NCI-H2029 (cell line): ENCODE data around the gene MAP3K6.
"Not testable (repeated sequence)": the region's sequence is repeated elsewhere in the genome, so short reads cannot be mapped to it uniquely, and the experiment has no call there.

Experiments
- DNase-seq: peaks from one replicate; lab custom pipeline; 2025; lab: John Stamatoyannopoulos, UW

The MAP3K6 gene

GRCh38 chr1:27395441-27396195, 28.9 kb upstream of the MAP3K6 start:
- peak; percentile 52 for DNase-seq

GRCh38 chr1:27394925-27395324, 28.2 kb upstream of the MAP3K6 start:
- DNase-seq: no peak

- DNase-seq: no peak
Observed at GRCh38 chr1:27394282-27394658, 27.5 kb upstream of the MAP3K6 start.

DNA sequence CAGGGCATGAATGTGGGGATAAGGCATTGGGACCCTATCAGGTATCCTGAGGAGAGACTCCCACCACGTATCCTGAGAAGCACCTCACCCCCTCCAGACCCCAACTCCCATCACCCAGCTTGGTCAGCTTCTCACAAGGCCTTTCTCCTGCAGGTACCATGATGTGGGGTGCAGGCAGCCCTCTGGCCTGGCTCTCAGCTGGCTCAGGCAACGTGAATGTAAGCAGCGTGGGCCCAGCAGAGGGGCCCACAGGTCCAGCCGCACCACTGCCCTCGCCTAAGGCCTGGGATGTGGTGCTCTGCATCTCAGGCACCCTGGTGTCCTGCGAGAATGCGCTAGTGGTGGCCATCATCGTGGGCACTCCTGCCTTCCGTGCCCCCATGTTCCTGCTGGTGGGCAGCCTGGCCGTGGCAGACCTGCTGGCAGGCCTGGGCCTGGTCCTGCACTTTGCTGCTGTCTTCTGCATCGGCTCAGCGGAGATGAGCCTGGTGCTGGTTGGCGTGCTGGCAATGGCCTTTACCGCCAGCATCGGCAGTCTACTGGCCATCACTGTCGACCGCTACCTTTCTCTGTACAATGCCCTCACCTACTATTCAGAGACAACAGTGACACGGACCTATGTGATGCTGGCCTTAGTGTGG, 27.0 kb upstream of the MAP3K6 start:
- no peak for DNase-seq

DNA sequence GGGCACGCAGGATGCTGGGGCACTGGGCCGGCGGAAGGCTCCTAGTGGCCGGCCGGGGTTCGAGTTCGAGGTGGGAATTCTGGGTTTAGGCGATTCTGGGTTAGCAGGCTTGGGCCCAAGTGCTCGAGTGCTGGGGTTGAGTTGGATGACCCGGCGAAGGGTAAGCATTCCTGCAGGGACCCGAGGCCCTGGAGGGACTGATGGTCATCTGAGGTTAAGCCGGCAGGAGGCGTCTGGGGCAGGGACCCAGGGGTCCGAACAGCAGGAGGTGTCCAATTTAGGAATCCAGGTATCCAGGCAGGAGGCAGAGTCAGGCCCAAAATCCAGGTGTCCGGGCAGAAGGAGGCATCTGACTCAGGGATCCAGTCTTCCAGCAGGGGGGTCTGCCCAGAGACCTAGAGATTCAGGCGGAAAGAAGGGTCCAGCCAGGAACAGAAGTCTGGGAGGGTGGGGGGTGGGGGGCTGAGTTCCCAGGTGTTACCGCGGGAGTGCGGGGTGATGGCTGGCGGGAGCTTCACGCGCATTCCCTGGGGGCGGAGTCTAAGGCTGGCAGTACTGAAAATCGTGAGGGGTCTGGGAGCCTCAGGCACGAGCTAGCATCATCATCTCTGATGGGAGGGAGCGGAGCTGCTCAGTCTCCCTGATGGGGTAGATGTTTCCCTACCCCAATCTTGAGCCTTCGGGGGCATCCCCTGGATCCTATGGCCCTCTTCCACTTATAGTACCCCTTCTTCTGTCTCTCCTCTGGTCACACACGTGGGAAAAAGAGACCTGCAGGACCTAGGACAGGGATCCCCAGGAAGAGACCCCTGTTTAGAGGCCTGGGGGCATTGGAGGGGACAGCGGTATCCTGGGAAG, 26.2 kb upstream of the MAP3K6 start:
- no peak for DNase-seq

GRCh38 chr1:27392096-27392777, 25.5 kb upstream of the MAP3K6 start, which contains the start of gene GPR3:
GPR3 (plus strand) TSS chr1:27392622; CDS start chr1:27393799, 1,177 bp downstream.
- peak; percentile 80 for DNase-seq

- DNase-seq: peak; percentile 45
Observed at GRCh38 chr1:27391511-27392095, 24.8 kb upstream of the MAP3K6 start.

GRCh38 chr1:27388337-27389005, 21.7 kb upstream of the MAP3K6 start:
- peak; percentile 31 for DNase-seq

DNA sequence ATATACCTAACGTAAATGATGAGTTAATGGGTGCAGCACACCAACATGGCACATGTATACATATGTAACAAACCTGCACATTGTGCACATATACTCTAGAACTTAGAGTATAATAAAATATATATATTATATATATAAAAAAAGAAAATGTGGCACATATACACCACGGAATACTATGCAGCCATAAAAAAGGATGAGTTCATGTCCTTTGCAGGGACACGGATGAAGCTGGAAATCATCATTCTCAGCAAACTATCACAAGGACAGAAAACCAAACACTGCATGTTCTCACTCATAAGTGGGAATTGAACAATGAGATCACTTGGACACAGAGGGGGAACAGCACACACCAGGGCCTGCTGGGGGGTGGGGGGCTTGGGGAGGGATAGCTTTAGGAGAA, 18.0 kb upstream of the MAP3K6 start:
- DNase-seq: not testable (repeated sequence)

DNA sequence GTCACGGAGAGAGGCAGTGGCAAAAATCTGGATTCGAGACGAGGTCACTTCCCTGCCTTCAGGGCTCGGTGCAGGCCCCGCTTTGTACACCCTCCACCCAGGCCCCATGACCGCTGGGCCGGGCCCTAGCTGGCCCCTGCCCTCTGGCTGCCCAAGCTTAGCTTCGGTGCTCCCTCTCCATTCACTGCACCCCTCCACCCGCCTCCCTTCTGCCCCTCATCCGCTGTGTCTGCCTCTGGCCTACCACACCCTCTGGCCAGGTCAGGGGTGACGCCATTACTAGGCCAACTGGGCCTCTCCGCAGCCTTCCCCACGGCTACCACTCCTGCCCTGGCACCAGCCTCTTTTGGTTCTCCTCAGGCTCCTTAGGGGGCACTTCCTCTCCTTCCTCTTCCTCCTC, 16.9 kb upstream of the MAP3K6 start:
- no peak for DNase-seq

- DNase-seq: peak; percentile 54
Observed at GRCh38 chr1:27383039-27383605, 16.4 kb upstream of the MAP3K6 start, which contains the start of gene CD164L2. CD164L2 (minus strand) TSS chr1:27383333; CDS start chr1:27383239, 94 bp downstream.

DNA sequence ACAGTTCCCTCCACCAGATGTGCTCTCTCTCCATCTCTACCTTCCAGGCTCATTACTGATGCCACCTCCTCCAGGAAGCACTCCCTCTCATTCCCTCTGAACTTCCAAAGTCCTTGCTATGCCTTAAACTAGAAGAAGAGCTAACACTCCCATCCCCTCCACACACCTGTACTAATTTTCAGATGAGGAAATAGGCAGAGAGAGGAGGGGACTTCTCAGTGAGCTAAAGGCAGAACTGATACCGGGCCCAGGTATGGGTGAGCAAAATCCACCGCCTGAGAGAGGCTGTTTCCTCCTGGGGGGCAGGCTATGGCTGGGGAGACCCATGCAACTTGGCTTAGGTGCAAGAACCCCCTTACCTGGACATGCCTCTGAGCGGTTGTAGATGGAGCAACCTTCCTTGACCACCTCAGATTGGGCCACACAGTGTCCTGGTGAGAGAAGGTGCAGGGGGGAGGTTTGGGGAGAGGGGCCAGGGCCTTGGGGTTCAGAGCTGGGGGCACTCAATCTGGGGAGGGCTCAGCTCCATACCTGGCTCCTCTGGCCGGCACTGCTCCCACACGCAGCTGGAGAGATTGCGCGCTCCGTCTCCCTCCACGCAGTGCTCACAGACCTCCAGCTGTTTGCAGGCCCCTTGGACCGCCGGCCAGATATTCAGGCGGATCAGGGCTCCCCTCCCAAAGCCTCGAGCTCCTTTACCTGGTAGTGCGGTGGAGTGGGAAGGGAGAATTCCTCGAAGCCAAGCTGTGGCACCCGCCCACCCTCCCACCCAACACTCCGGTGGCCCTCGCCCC, 15.4 kb upstream of the MAP3K6 start:
- no peak for DNase-seq

DNA sequence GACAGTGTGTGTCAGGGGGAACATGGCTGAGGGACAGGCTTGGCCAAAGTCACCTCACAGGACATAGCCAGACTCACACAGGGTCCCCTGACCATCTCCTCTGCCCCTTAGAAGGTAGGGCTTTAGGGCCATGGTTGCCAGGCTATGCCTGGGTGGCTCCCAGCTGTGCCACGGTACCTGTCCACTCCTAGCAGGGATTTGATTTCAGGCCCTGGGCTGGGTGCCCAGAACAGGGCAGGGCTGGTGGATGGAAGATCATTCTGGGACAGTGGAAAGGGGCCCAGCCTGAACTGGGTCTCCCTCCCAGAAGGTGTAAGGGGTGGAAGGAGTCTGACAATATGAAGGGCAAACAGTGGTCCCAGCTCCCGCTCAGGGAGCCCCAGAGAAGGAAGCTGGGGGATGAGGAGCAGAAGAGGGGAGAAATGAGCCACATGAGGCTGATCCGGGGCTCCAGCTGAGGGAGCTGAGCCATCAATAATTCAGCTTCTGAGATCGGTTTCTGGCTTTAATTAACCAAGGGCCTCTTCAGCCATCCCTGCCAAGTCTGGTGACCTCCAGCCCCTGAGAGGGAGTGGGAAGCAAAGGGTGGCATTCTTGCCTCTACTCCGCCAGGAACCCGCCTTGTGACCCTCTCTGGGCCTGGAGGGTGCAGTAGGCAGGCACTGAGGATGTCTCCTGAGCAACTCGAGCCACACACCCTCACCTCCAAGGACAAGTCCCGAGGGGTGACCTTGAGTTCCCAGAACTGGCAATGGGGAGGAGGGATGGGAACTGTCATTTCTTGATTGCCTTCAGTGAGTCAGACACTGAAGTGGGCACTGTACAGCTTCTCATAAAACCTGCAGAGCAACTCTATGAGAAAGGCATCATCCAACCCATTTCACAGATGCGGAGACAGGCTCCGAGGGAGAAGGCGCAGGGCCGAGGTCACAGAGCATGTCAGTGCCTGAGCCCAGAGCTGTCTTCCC, 14.3 kb upstream of the MAP3K6 start:
- no peak for DNase-seq

- DNase-seq: no peak
Observed at GRCh38 chr1:27380224-27380623, 13.5 kb upstream of the MAP3K6 start.

DNA sequence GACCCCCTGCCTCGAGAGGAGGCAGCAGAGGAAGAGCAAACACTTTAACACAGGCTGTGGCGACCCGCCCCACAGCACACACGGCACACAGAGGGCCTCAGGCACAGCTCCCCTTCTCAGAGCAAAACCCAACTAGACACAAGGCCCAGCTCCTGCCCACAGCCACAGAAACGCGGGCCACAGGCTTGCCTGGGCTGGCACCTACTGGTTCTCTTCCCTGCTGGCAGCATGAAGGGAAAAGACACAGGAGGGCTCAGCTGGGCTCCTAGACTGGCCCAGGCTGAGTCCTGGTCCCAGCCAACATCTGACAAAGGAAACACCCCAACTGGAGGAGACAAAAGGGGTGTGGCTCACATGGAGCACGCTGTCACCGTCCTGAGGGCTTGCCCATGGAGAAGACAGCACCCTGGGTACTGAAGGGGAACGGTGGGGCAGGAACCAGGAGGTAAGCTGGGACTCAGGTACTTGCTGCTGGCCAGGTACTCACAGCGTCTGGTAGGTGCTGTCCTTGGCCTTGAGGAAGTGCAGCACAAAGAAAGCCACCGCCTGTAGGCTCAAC, 12.9 kb upstream of the MAP3K6 start:
- DNase-seq: no peak

DNA sequence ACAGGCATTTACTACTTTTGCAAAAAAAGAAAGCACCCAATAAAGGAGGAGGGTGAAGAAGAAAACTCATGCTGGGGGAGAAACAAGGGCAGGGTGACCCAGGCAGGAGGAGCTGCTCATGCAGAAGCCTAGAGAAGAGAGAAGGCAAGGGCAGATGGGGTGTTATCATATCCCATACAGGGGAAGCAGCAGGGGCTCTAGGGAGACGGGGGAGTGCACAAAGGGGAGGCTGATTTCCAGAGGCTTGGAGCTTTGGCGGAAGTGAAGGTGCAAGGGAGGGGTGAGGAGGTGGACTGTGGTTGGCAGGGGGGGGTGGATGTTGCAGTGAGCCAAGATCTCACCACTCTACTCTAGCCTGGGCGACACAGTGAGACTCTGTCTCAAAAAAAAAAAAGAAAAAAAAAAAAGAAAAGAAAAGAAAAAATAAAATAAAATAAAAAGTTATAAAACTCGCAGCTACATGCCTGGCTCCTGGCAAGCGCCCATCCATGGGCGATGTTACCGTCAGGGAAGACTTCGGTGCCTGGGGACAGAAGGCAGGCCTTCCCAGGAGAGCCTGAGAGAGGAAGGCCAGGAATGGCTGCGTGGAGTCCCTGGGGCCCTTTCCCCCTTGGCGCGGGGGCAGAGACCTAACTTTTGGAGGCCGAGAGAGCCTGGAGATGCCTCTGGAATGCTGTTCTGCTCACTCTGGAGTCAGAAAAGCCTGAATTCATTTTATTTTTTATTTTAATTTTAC, 11.2 kb upstream of the MAP3K6 start:
- no peak for DNase-seq

DNA sequence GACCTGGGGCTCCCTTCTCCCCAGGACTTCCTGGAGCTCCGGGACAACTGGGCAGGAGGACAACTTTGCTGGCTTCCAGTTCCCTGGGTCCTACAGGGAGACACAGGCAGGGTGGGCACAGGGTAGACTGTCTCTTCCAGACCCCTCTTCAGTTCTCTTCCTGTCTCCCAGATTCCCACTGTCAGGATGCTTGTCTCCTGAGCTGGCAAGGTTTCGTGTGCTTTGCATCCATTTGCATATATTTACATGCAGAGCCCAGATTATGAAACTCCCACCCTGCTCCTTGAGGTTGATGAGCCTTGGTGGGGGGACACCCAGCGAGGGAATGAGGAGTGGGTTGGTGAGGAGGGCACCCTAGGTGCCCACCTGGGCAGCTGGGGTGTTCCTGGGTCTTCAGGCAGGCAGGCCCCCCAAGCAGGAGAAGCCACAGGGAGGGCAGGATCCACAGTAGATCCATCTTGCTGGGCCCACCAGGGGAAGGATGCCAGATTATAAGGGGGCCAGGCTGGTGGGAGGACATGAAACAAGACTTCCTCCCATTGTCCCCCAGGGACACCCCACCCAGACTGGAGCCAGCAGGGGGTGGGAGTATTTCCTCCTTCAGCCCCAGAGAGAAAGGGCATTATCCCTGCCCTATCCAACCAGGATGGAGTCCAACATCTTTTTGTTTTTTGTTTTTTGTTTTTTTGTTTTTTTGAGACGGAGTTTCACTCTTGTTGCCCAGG, 7.8 kb upstream of the MAP3K6 start, which contains the start of gene FCN3:
Gene FCN3 (minus strand): TSS at position 463 of the 725 bp plus-strand sequence. CDS start 6 bp downstream, at position 457.
- DNase-seq: no peak
